AG20443 (cell line): ENCODE results near the gene RASGRF2.

Experiments used
- DNase-seq: peaks from one replicate; pipeline ENCODE4 v3.0.0; 2012; ENCODE audit warnings: low spot score, mixed read lengths

The RASGRF2 gene

GRCh38 chr5:81140441-81140840 is 180.3 kb downstream of the RASGRF2 start:
- DNase-seq: no peak

- peak; percentile 57 for DNase-seq
These were observed 180.8 kb downstream of the RASGRF2 start for GRCh38 chr5:81140943-81141342.

- no peak for DNase-seq
These were observed 181.9 kb downstream of the RASGRF2 start for GRCh38 chr5:81142108-81142507.

GRCh38 chr5:81145329-81145935 is 185.3 kb downstream of the RASGRF2 start:
- no peak for DNase-seq

- no peak for DNase-seq
These were observed 185.9 kb downstream of the RASGRF2 start for GRCh38 chr5:81146031-81146430.

GRCh38 chr5:81147011-81147885 is 187.1 kb downstream of the RASGRF2 start:
- DNase-seq: no peak

- no peak for DNase-seq
These were observed 187.9 kb downstream of the RASGRF2 start for GRCh38 chr5:81147886-81148571.

GRCh38 chr5:81151546-81151945 is 191.4 kb downstream of the RASGRF2 start:
- DNase-seq: no peak

- no peak for DNase-seq
These were observed 194.6 kb downstream of the RASGRF2 start for GRCh38 chr5:81154725-81155124.

GRCh38 chr5:81156732-81157131 is 196.6 kb downstream of the RASGRF2 start:
- no peak for DNase-seq

GRCh38 chr5:81161012-81161601 is 200.9 kb downstream of the RASGRF2 start:
- DNase-seq: no peak

- DNase-seq: no peak
These were observed 202.3 kb downstream of the RASGRF2 start for GRCh38 chr5:81162501-81162900.

GRCh38 chr5:81163651-81164050 is 203.5 kb downstream of the RASGRF2 start:
- DNase-seq: no peak

- no peak for DNase-seq
These were observed 204.3 kb downstream of the RASGRF2 start for GRCh38 chr5:81164476-81164875.

- no peak for DNase-seq
These were observed 204.8 kb downstream of the RASGRF2 start for GRCh38 chr5:81164936-81165335.

GRCh38 chr5:81165493-81166119 is 205.4 kb downstream of the RASGRF2 start:
- DNase-seq: peak; percentile 66

GRCh38 chr5:81166430-81166829 is 206.3 kb downstream of the RASGRF2 start:
- no peak for DNase-seq

GRCh38 chr5:81167078-81167477 is 206.9 kb downstream of the RASGRF2 start:
- DNase-seq: no peak

GRCh38 chr5:81167544-81167943 is 207.4 kb downstream of the RASGRF2 start:
- DNase-seq: no peak

- DNase-seq: no peak
These were observed 209.8 kb downstream of the RASGRF2 start for GRCh38 chr5:81169924-81170323.

GRCh38 chr5:81171769-81172168 is 211.6 kb downstream of the RASGRF2 start:
- DNase-seq: no peak

- no peak for DNase-seq
These were observed 212.5 kb downstream of the RASGRF2 start for GRCh38 chr5:81172710-81173109.
